Effector CD8-positive, alpha-beta T cell (primary cell): Measurements from ENCODE around the gene GLMP.

Source experiments
- DNase-seq: peaks from one replicate; lab custom pipeline; 2025; lab: John Stamatoyannopoulos, UW

GLMP gene

GRCh38 chr1:156286061-156286460, 9.4 kb downstream of the GLMP start:
- DNase-seq: no peak

DNA sequence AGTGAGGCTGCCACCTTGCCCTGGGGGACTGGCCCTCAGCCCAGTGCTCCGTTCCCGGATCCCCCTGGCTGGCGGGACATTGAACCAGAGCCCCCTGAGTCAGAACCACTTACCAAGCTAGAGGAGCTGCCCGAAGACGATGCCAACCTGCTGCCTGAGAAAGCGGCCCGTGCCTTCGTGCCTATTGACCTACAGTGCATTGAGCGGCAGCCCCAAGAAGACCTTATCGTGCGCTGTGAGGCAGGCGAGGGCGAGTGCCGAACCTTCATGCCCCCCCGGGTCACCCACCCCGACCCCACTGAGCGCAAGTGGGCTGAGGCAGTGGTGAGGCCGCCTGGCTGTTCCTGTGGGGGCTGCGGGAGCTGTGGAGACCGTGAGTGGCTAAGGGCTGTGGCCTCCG, 10.0 kb downstream of the GLMP start:
- DNase-seq: no peak

DNA sequence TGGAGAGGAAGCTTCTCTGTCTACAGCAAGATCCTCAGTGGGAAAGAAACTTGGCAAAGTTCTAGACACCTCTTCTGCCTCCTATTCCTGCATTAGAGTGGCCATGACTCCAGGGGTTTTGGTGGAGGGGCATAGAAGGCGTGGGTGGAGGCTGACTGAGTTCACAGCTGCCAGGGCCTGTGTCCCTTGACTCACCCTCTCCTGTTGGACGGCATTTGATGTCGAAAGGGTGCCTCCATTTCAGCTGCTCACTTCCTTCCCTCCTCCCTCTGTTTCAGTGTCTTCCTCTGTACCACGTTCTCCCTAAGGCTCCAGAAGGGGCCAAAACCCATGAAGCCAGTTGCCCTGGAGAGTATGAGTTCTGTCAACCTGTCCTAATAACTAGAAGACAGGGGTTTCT, 10.7 kb downstream of the GLMP start:
- no peak for DNase-seq

DNA sequence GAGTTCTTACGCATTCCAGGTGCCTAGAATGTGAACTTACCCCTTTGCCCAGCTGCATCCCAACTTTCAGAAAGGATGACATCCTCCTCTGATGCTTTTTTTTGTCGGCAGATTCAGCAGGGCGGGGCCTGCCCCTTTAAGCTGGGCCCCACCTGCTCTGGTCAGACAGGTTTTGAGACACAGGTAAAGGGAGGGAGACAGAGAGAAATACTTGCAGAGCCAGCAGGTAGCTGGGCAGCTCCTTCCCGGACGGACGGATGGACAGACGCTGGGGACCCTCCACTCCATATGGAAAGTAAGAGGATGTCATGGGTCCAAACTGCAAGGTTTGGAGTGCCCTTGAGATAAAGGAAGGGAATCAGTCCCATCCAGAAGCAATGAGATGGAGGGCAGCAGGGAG, 11.4 kb downstream of the GLMP start, which contains the start of gene TMEM79:
TSS of gene TMEM79 (plus strand) at position 214 of the 400 bp plus-strand sequence. CDS start 902 bp downstream, outside the sequence.
- DNase-seq: no peak

DNA sequence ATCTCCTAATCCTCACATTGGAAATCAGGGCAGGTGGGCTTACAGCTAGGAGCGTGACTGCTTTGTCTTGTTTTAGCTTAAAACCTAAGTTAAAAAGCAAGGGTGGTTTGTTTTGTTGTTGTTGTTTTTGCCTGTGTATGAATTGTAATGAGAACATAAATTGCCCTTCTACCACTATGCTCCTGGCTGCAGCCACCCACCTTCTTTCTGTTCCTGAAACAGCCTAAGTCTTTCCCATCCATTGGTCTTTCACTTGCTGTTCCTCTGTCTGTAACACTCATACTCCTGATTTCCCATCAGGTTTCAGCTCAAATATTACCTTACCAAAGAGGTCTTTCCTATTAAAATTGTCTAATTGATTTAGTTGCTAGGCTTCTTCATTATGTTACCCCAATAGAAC, 12.0 kb downstream of the GLMP start:
- DNase-seq: no peak

DNA sequence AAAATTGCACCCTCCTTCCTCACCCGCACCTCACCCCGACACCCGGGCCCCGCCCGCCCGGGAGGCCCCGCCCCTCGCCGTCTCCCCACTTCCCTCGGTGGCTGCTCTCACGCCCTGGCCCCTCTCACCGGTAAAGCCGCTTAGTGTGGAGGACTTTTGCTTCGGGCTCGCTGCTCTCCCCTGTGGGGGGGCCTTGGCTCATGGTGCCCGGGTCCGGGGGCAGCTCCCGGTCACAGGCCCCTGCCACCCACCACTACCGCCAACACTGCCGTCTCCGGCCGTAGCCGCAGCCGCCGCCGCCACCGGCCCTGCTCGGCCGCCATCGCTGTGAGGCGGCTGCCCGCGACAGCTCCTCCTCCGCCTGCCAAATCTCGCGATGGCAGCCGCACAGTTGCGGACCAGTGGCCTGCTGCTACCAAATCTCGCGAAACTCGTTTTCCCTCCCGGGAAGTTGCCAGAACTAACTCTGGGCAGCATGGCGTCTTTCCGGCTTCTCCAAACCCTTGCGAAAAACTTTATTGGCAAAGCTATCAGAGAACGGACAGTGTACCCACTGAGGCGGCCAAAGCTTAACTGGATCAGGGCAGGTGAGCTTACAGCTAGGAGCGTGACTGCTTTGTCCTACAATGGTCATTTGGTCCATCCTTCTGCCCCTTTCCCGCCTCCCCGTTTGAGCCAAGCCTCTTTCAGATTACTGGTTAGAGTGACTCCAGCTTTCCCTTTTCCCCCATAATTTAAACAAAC, 12.8 kb downstream of the GLMP start, which contains the start of gene SMG5:
TSS of gene SMG5 (minus strand) at position 347 of the 744 bp plus-strand sequence. CDS start at position 202, 145 bp downstream.
- DNase-seq: peak; percentile 89

DNA sequence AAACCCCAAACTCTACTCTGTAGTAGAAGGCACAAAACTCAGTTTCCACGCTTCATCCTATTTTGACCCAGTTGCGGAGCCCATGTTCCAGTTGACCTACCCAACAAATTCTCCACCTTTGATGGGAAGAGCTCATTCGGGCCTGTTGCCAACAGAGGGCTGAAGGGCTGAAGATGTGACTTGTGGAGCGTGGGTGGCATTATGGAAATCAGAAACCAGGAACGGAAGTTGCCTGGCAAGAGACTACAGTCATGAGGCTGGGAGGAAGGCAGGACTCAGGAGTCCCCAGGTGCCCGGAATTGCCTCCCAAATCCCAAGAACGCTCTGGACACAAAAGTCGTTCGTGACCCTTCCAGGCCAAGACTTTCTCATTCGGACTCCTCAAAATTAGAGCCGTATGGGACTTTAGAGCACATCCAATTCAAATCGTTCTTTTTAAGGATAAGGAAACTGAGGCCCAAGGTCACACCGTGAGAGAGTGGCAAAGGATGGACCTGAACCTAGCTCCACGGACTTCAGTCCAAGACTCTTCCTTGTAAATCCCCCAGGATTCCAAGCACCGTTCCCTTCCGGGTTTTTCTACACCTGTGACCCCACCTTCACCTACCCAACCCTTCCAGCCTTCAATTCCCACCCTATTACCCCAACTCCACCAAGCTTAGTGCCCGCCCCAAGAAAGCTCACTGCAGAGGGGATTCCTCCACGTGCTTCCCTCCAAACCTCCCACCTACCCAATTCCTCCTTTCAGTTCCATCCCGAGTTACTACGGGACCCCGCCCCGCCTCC, 13.6 kb downstream of the GLMP start:
- DNase-seq: no peak

- no peak for DNase-seq
Observed at GRCh38 chr1:156281281-156281680, 14.2 kb downstream of the GLMP start.

- DNase-seq: no peak
Observed at GRCh38 chr1:156279837-156280236, 15.6 kb downstream of the GLMP start.

GRCh38 chr1:156276966-156277381, 18.5 kb downstream of the GLMP start:
- DNase-seq: no peak

- no peak for DNase-seq
Observed at GRCh38 chr1:156276532-156276931, 18.9 kb downstream of the GLMP start.

DNA sequence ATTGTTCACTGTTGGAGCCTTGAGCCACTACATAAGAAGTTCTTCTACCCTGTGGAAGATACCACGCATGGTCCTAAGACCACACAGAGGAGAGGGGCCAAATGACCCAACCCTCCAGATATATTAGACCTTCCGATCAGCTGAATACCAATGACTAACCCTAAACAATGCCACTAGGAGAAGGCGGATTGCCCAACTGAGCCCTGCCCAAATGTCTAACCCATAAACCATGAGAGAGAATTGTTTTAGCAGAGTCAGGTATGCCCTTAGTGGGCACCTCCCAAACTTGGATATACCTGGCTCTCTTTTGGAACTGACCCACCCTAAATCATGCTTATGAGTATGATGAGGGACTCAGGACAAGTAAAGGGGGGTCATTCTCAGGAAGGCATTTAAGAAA, 25.2 kb downstream of the GLMP start:
- DNase-seq: no peak

DNA sequence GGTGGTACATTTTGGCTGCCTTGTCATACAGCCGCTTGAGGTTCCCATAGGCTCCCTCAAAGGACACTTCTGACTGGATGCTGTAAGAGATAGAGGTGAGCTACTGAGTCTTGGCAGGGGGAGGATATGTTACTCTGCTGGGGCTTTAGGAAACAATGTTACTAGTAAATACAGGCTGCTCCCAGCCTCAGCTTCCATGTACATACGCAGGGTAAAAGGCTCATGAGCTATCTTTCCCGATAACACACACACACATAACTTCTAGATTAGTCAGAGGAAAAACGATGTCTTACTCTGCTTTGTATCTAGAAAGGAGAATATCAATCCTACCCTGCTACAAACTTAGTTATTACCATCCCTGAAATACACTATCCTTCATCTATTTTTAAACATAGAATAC, 27.1 kb downstream of the GLMP start:
- no peak for DNase-seq

- DNase-seq: no peak
Observed at GRCh38 chr1:156266051-156266450, 29.4 kb downstream of the GLMP start.

GRCh38 chr1:156263288-156263655, 32.2 kb downstream of the GLMP start:
- no peak for DNase-seq

GRCh38 chr1:156262461-156263287, 32.8 kb downstream of the GLMP start:
- DNase-seq: no peak

GRCh38 chr1:156260896-156261295, 34.6 kb downstream of the GLMP start:
- DNase-seq: no peak

DNA sequence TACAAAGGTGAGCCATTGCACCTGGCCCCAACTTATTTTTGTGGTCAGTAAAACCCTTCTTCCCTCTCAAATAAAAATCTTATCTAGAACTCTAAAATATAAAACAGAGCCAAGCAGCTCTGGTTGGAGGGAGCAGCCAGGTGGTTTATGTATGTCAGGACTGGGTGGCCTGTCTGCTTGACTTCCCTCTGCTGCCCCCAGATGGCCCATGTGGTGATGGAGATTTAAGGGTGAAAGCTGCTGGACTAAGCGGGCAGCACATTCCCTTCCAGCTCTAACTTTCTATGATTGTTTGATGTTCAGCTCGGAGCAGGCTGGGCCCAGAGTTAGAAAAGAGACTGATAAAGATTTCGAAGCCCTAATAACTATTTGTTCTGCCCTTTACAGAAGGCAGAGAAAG, 35.7 kb downstream of the GLMP start:
- DNase-seq: no peak

- no peak for DNase-seq
Observed at GRCh38 chr1:156258859-156259258, 36.6 kb downstream of the GLMP start.

- no peak for DNase-seq
Observed at GRCh38 chr1:156257711-156258110, 37.8 kb downstream of the GLMP start.

DNA sequence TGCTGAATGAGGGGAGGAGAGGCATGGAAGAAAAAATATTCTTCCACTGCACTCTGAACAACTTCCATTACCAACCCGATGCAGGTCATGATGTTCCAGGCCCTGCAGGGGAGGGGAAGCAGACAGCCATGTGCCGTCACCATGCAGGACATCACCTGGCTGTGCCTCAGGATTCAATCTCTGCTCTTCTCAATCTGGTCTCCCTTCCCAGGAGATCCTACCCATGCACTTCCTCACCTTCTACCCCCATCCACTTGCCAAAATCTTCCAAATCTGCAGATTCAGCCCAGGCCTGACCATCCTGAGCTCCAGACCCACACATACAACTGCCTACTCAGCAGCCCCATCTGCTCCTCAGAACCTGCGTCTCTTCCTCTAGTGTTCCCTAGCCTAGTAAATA, 41.8 kb downstream of the GLMP start:
- no peak for DNase-seq

DNA sequence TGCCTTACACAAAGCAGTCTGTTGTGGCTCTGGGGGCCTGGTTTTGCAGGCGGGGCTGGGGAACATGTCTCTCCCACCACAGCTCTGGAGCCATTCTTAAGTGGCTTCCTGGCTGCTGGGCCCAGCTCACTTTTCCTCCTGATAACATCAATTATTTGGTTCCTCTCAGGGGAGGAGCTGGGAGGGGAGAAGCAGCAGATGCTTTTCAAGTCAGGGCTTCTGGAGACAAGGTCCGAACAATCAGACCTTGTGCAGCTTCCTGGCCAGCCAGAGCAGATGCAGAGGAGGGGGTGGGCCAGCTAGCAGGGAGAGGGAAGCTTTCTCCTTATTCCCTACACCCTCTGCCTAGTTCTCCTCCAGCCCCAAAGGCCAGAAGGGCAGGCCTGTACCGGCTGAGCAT, 44.0 kb downstream of the GLMP start:
- DNase-seq: no peak
